Measurements from ENCODE around the gene INO80E. TPM values are rescaled to one million over a fixed set of nuclear protein-coding genes. Genes with fewer than 3 reads are reported as not detected.

INO80E gene
- total and polyA plus RNA-seq, 2 of the 8 experiments (the other 6 are each of a cell fraction or from before 2014, with no cell fraction given), result 43.0 to 91.2 TPM

GRCh38 chr16:29991571-29991904, 4.5 kb upstream of the INO80E start:
- no peak overlapping the region for H3K4me3 ChIP-seq (ENCODE audit: extremely low read depth in 1 of 4, insufficient read depth in 2 of 4, low read depth in 3 of 4, low read length in 4 of 4)
- WGBS, 2 experiments (ENCODE audit: extremely low coverage in 1 of 2, insufficient coverage in 1 of 2, insufficient read length in 1 of 2, insufficient replicate concordance in 2 of 2, low coverage in 1 of 2, low lambda C conversion rate in 2 of 2, missing lambda C conversion rate in 1 of 2), result 100% methylated on average over 5 of the region's 5 CpGs; no CpG with 5 or more reads in 1 of the 2 experiments
- H3K27ac ChIP-seq (ENCODE audit: low read depth, low read length), result no peak overlapping the region
- H2BK15ac ChIP-seq (ENCODE audit: low read length), result no peak overlapping the region
- H3K18ac ChIP-seq (ENCODE audit: extremely low read depth, low read length), result no peak overlapping the region
- H2AK5ac ChIP-seq (ENCODE audit: low read depth, low read length), result no peak overlapping the region
- peaks cover 0 to under 1% of the 10 kb centered on the region in 2 experiments; a peak in 1 of 4 replicates for H3K79me2 ChIP-seq (ENCODE audit: control insufficient read depth in 1 of 2, insufficient read depth in 2 of 2, low read length in 2 of 2)
- H3K79me1 ChIP-seq (ENCODE audit: low read depth, low read length), result 0 out of 2 replicates have a peak, but pooled peaks cover under 1% of the 10 kb centered on the region
- H3K56ac ChIP-seq (replicated peaks; ENCODE audit: insufficient read length, low read depth, low read length), result no peak overlapping the region
- no peak overlapping the region for H2BK20ac ChIP-seq (ENCODE audit: low read length)
- H3K4ac ChIP-seq (replicated peaks; ENCODE audit: insufficient read length, low read depth, low read length), result no peak overlapping the region
- no peak overlapping the region for H4K8ac ChIP-seq (ENCODE audit: extremely low read depth, insufficient read depth, low read length)
- no peaks in the 10 kb centered on the region for H3K9me3 ChIP-seq (ENCODE audit: insufficient read depth in 2 of 2, low read depth in 1 of 2, low read length in 1 of 2)
- peaks cover 6% of the 10 kb centered on the region; the same call in 1 of the 2 replicates for H3K23me2 ChIP-seq (ENCODE audit: low read depth, low read length)
- no peak overlapping the region for H2BK12ac ChIP-seq (ENCODE audit: low read depth, low read length)
- H3K14ac ChIP-seq (ENCODE audit: insufficient read length), result no peak overlapping the region
- H3K27me3 ChIP-seq (replicated peaks in 1 of 4; ENCODE audit: control insufficient read depth in 3 of 4, extremely low read depth in 1 of 4, insufficient read depth in 3 of 4, low read length in 3 of 4), result no peaks in the 10 kb centered on the region
- H3K4me2 ChIP-seq (ENCODE audit: insufficient read depth in 1 of 2, low read depth in 2 of 2, low read length in 2 of 2), result no peak overlapping the region
- H2BK5ac ChIP-seq (ENCODE audit: low read depth, low read length), result no peak overlapping the region
- H4K20me1 ChIP-seq (replicated peaks in 1 of 2; ENCODE audit: control insufficient read depth in 1 of 2, insufficient read depth in 2 of 2, low read length in 2 of 2), result no peaks in the 10 kb centered on the region
- ChIA-PET CTCF (ENCODE audit: partially characterized antibody) (interaction anchor here (0.6 to 1.1 kb wide), 3 partner anchors 40 to 152 kb away, joined by 3 read pairs; no protein-coding TSS in a partner anchor), POLR2A (ENCODE audit: partially characterized antibody) (interaction anchor here (0.6 to 3.4 kb wide), 4 partner anchors 10 to 19 kb away, joined by 3 to 12 read pairs (median 3); partner anchors contain the start of gene TAOK2)
- H3K4me1 ChIP-seq (replicated peaks in 1 of 4; ENCODE audit: control insufficient read depth in 3 of 4, insufficient read depth in 4 of 4, low read length in 3 of 4), result peaks cover 0 to 8% (median 1%) of the 10 kb centered on the region in 4 experiments; a peak in 3 of 7 replicates
- H4K5ac ChIP-seq (ENCODE audit: insufficient read length, low read depth, low read length), result no peak overlapping the region
- H3K9ac ChIP-seq (replicated peaks in 1 of 4; ENCODE audit: extremely low read depth in 1 of 4, low read depth in 3 of 4, low read length in 3 of 4), result no peak overlapping the region
- no peak overlapping the region for H2AFZ ChIP-seq (ENCODE audit: low read length)
- no peak overlapping the region for H3K23ac ChIP-seq (ENCODE audit: insufficient read length)
- DNase-seq (ENCODE audit: low read depth in 1 of 2, low spot score in 2 of 2), result no peak
- no peak overlapping the region for H4K91ac ChIP-seq (replicated peaks; ENCODE audit: insufficient read length, low read length)
- FAIRE-seq, result no peak
- no peak overlapping the region for H2BK120ac ChIP-seq (replicated peaks; ENCODE audit: low read depth, low read length)
- peaks cover 2 to 33% (median 13%) of the 10 kb centered on the region in 4 experiments; a peak in 7 of 8 replicates for H3K36me3 ChIP-seq (ENCODE audit: control insufficient read depth in 2 of 4, insufficient read depth in 4 of 4, low read length in 3 of 4)
- TF ChIP-seq ASH2L (IDR thresholded peaks at IDR 0.05; ENCODE audit: low read length), result no peak
- no peak for TF ChIP-seq POLR2AphosphoS5 (IDR thresholded peaks at IDR 0.05; ENCODE audit: low read depth, low read length)
- TF ChIP-seq SUZ12 (IDR thresholded peaks at IDR 0.05; ENCODE audit: low read length), result no peak
- TF ChIP-seq HDAC2 (IDR thresholded peaks at IDR 0.05; ENCODE audit: borderline replicate concordance in 1 of 2, low read depth in 2 of 2, low read length in 2 of 2), result no peak
- TF ChIP-seq CREB1 (IDR thresholded peaks at IDR 0.05), result no peak
- no peak for TF ChIP-seq SP1 (IDR thresholded peaks at IDR 0.05; ENCODE audit: low read depth, low read length)
- TF ChIP-seq MAX (IDR thresholded peaks at IDR 0.05), result no peak
- no peak for TF ChIP-seq SP2 (IDR thresholded peaks at IDR 0.05; ENCODE audit: low read length)
- no peak for TF ChIP-seq SIRT6 (IDR thresholded peaks at IDR 0.05; ENCODE audit: low read length)
- no peak for TF ChIP-seq SAP30 (IDR thresholded peaks at IDR 0.05; ENCODE audit: insufficient read depth, insufficient replicate concordance, low read length)
- no peak for TF ChIP-seq CBX5 (IDR thresholded peaks at IDR 0.05; ENCODE audit: low read depth, low read length)
- TF ChIP-seq PHF8 (conservative IDR thresholded peaks at IDR 0.05; ENCODE audit: low read depth, low read length), result no peak
- no peak for TF ChIP-seq TBP (IDR thresholded peaks at IDR 0.05; ENCODE audit: low read depth, low read length)
- TF ChIP-seq USF2 (IDR thresholded peaks at IDR 0.05; ENCODE audit: low read length), result no peak
